HepG2 (cell line): Measurements from ENCODE around the gene RAB8A. TPM values are rescaled to one million over a fixed set of nuclear protein-coding genes. Genes with fewer than 3 reads are reported as not detected.

ENCODE experiments used
- ATAC-seq: fragments of 200-7000 bp; cut with Tn5 transposase; 3 replicates; pipeline ENCODE4 v1.9.1; 2020; ENCODE audit warnings: mild to moderate bottlenecking, moderate library complexity
- BruUV-seq: library from RNA; stranded (reverse); fragments of 400-500 nt; replicated peaks from 2 replicates; lab custom pipeline; 2021; lab: Mats Ljungman, UMichigan
- CTCF ChIA-PET: fragments of 300-600 bp; formaldehyde crosslinking; extraction: SDS; loops from one replicate; lab custom pipeline; 2021; ENCODE audit warnings: low total read pairs, inconsistent platforms, low intra/inter-chr PET ratio; lab: Yijun Ruan, JAX
- POLR2A ChIA-PET: fragments of 350-600 bp; sonication (Branson Sonifier 250); formaldehyde crosslinking; loops from one replicate; lab custom pipeline; 2020; ENCODE audit warnings: antibody characterized with exemption, inconsistent platforms; lab: Yijun Ruan, JAX
- DNase-seq: peaks from one replicate; pipeline ENCODE4 v3.0.0-alpha.2; 2015; ENCODE audit warnings: low spot score
- FAIRE-seq: peaks from 3 replicates; lab custom pipeline; 2011; peaks lifted over from hg19 to GRCh38; lab: Jason Lieb, UNC
- H2AFZ ChIP-seq: one replicate; pipeline ENCODE4 v1.6.1; 2011; ENCODE audit warnings: low read length, inconsistent platforms
- H3K27ac ChIP-seq: fragments of 300-600 bp; 3 replicates; pipeline ENCODE4 v1.8.0; 2011; ENCODE audit warnings: mixed run types, mild to moderate bottlenecking, mixed read lengths, low read length, inconsistent platforms; ENCODE audit not compliant: insufficient read depth; ENCODE audit errors: extremely low read length
- H3K27me3 ChIP-seq, 2 experiments: fragments of 200-600 bp in 1 of 2; 2 replicates in 1 of 2; 3 replicates in 1 of 2; pipeline versions ENCODE4 v1.6.0 to v1.8.0; 2011; ENCODE audit warnings: low read length in 2 of 2, mild to moderate bottlenecking in 2 of 2, moderate library complexity in 2 of 2, inconsistent platforms in 1 of 2; ENCODE audit not compliant: insufficient read depth in 2 of 2, control insufficient read depth in 1 of 2
- H3K36me3 ChIP-seq, 2 experiments: fragments of 200-600 bp in 1 of 2; replicated peaks in 1 of 2; 2 replicates in 1 of 2; 3 replicates in 1 of 2; pipeline versions ENCODE4 v1.5.1 to v1.8.0; 2011; ENCODE audit warnings: low read length in 2 of 2, inconsistent platforms in 1 of 2; ENCODE audit not compliant: insufficient read depth in 2 of 2, control insufficient read depth in 1 of 2
- H3K4me1 ChIP-seq: 2 replicates; pipeline ENCODE4 v1.5.1; 2012; ENCODE audit warnings: low read length, inconsistent platforms; ENCODE audit not compliant: insufficient read depth
- H3K4me2 ChIP-seq: 2 replicates; pipeline ENCODE4 v1.6.0; 2011; ENCODE audit warnings: low read depth, low read length, inconsistent platforms
- H3K4me3 ChIP-seq, 3 experiments: fragments of 200-600 bp in 1 of 3; sonication (generic), shearing (Covaris generic) in 1 of 3; replicated peaks in 1 of 3; 2 replicates each; pipeline ENCODE4 v1.5.1; 2011 to 2016; ENCODE audit warnings: low read length in 3 of 3, inconsistent platforms in 2 of 3, low read depth in 2 of 3, mild to moderate bottlenecking in 2 of 3, control low read depth in 1 of 3, mixed read lengths in 1 of 3; ENCODE audit not compliant: insufficient read depth in 1 of 3
- H3K79me2 ChIP-seq: one replicate; pipeline ENCODE4 v1.6.1; 2011; ENCODE audit warnings: low read length, inconsistent platforms; ENCODE audit not compliant: insufficient read depth
- H3K9ac ChIP-seq: 2 replicates; pipeline ENCODE4 v1.6.0; 2011; ENCODE audit warnings: mild to moderate bottlenecking, low read depth, low read length, inconsistent platforms; ENCODE audit not compliant: insufficient read depth
- H3K9me3 ChIP-seq: 2 replicates; pipeline ENCODE4 v1.5.1; 2012; ENCODE audit warnings: mild to moderate bottlenecking, low read length
- H4K20me1 ChIP-seq: 2 replicates; pipeline ENCODE4 v1.6.0; 2011; ENCODE audit warnings: inconsistent platforms, mild to moderate bottlenecking, low read length, moderate library complexity; ENCODE audit not compliant: insufficient read depth
- CREB1 ChIP-seq, 2 experiments: fragments of 450-650 bp in 1 of 2; IDR thresholded peaks; 2 replicates each; pipeline ENCODE4 v1.6.1; 2016 to 2017; ENCODE audit warnings: control low read depth in 1 of 2, mild to moderate bottlenecking in 1 of 2, missing compliant biosample characterization in 1 of 2, missing genetic modification characterization in 1 of 2
- EED ChIP-seq: sonication (generic); formaldehyde crosslinking; IDR thresholded peaks from 2 replicates; pipeline ENCODE4 v1.5.0; 2020; ENCODE audit warnings: mild to moderate bottlenecking, missing genetic modification reagents
- HNRNPL ChIP-seq: fragments of 200-400 bp; formaldehyde crosslinking; IDR thresholded peaks from 2 replicates; pipeline ENCODE4 v1.6.1; 2017; ENCODE audit warnings: mild to moderate bottlenecking, low read depth, low read length
- KDM1A ChIP-seq: IDR thresholded peaks from 2 replicates; pipeline ENCODE4 v1.6.1; 2016; ENCODE audit warnings: missing compliant biosample characterization
- PHF8 ChIP-seq: sonication (generic); formaldehyde crosslinking; IDR thresholded peaks from 2 replicates; pipeline ENCODE4 v1.5.0; 2020; ENCODE audit warnings: missing genetic modification reagents
- POLR2AphosphoS2 ChIP-seq: IDR thresholded peaks from 2 replicates; pipeline ENCODE4 v1.6.1; 2011; ENCODE audit warnings: low read depth, low read length, improper control_type of control experiment
- RBFOX2 ChIP-seq: fragments of 200-400 bp; formaldehyde crosslinking; IDR thresholded peaks from 2 replicates; pipeline ENCODE4 v1.6.1; 2017; ENCODE audit warnings: low read depth, mild to moderate bottlenecking, low read length
- STAG1 ChIP-seq: sonication (generic); formaldehyde crosslinking; IDR thresholded peaks from 2 replicates; pipeline ENCODE4 v1.4.0; 2020; ENCODE audit warnings: missing genetic modification reagents
- ZNF260 ChIP-seq: sonication (generic); formaldehyde crosslinking; IDR thresholded peaks from 2 replicates; pipeline ENCODE4 v1.4.0; 2020; ENCODE audit warnings: missing genetic modification reagents, low read depth, mild to moderate bottlenecking, borderline replicate concordance
- ZNF282 ChIP-seq: fragments of 450-650 bp; IDR thresholded peaks from 2 replicates; pipeline ENCODE4 v1.6.1; 2018; ENCODE audit not compliant: partially characterized antibody
- ZNF552 ChIP-seq: sonication (generic); formaldehyde crosslinking; IDR thresholded peaks from 2 replicates; pipeline ENCODE4 v1.9.0; 2022; ENCODE audit warnings: missing genetic modification reagents, mild to moderate bottlenecking, borderline replicate concordance
- ZNF660 ChIP-seq: sonication (generic); formaldehyde crosslinking; IDR thresholded peaks from 2 replicates; pipeline ENCODE4 v1.5.1; 2020; ENCODE audit warnings: mild to moderate bottlenecking, low read depth, missing genetic modification reagents, borderline replicate concordance
- ZNF687 ChIP-seq: sonication (generic); formaldehyde crosslinking; IDR thresholded peaks from 2 replicates; pipeline ENCODE4 v1.5.1; 2020; ENCODE audit warnings: mild to moderate bottlenecking, missing genetic modification reagents, moderate library complexity
- WGBS: methylation state at CpG from one replicate; pipeline ENCODE4 v1.1.6; 2017; ENCODE audit warnings: low lambda C conversion rate; 5-methylcytosine and 5-hydroxymethylcytosine counted together
- in situ Hi-C: cut with HindIII; loops from 2 replicates; pipeline ENCODE4 v1.10.0; 2017; ENCODE audit warnings: low pct_unique_long_range_greater_than_20kb; ENCODE audit not compliant: extremely low pct_ligation_motif_present
- intact Hi-C: fragments of 100-400 bp; cut with micrococcal nuclease; formaldehyde crosslinking; loops from one replicate; pipeline ENCODE4 v1.10.0; 2022; ENCODE audit not compliant: unreplicated experiment
- polyA plus RNA-seq, 8 experiments: library from polyadenylated mRNA; depleted of rRNA in 3 of 8; stranded (reverse) in 7 of 8; unstranded in 1 of 8; fragments of >200 nt; fragmentation: Illumina TruSeq in 4 of 8; extraction: Trizol in 4 of 8; gene quantifications; 2 replicates each; pipeline versions ENCODE4 v1.2.1 to v1.2.3, GENCODE V29; 2011 to 2016; ENCODE audit warnings: low read depth in 4 of 8, missing spikeins in 1 of 8, mixed read lengths in 1 of 8; ENCODE audit not compliant: insufficient read depth in 1 of 8
- total RNA-seq, 5 experiments: library from RNA; depleted of rRNA; stranded (reverse); fragments of >200 nt; fragmentation: Illumina TruSeq; extraction: Trizol; gene quantifications; 2 replicates each; pipeline ENCODE4 v1.2.3, GENCODE V29; 2016; ENCODE audit warnings: low read depth in 1 of 5
- TF ChIP-seq, protein P1 (sequence below): sonication (generic); formaldehyde crosslinking; IDR thresholded peaks from 2 replicates; pipeline ENCODE4 v1.5.0; 2020; ENCODE audit warnings: mild to moderate bottlenecking, missing genetic modification reagents, moderate library complexity

The RAB8A gene
- total and polyA plus RNA-seq, 2 of the 13 experiments (the other 11 are each of a cell fraction or from before 2014, with no cell fraction given) = 36.7 to 45.0 TPM

DNA sequence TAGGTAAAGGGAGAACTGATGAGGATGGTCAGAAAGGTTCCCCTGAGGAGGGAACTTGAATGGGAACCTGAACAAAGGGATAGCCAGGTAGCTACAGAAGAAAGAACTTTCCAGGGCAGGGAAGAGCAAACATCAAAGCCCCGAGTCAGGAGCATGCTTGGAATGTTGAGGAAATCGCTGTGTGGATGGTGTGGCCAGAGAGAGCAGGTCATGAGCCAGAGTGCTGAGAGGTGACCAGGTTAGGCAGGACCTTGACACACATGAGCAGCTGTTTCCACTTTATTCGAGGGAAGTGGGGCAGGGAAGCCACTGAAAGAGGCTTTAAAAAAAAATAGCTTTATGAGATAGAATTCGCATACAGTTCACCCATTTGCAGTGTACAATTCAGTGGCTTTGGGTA, 4.4 kb downstream of the RAB8A start (continued):
- TF ChIP-seq ZNF660 (no peak), ZNF260 (no peak), EED (CRISPR knock-in tag) (no peak), PHF8 (no peak), ZNF282 (no peak), POLR2AphosphoS2 (no peak)
- TF ChIP-seq, all 625 proteins: peak for 17

- ChIA-PET POLR2A (no interaction called here), CTCF (no interaction called here)
- no peak overlapping the region for H3K4me2 ChIP-seq
- BruUV-seq = no TSS peak
- H3K9me3 ChIP-seq = no peaks in the 10 kb centered on the region
- no peak overlapping the region for H3K9ac ChIP-seq
- H3K4me1 ChIP-seq = peaks cover 46% of the 10 kb centered on the region
- peak; percentile 56 for ATAC-seq
- H3K4me3 ChIP-seq = no peak overlapping the region
- H3K36me3 ChIP-seq = peaks cover 18 to 40% of the 10 kb centered on the region in 2 experiments; a peak in 4 of 5 replicates
- no peak for TF ChIP-seq ZNF552 (CRISPR knock-in tag)
- TF ChIP-seq HNRNPL = 0 out of 2 replicates have a peak, but pooled peaks have one; percentile 51
- peak; percentile 16; the same call in 1 of the 2 replicates for TF ChIP-seq ZNF687 (CRISPR knock-in tag)
- TF ChIP-seq KDM1A (CRISPR knock-in tag) = no peak
- TF ChIP-seq, protein P1, sequence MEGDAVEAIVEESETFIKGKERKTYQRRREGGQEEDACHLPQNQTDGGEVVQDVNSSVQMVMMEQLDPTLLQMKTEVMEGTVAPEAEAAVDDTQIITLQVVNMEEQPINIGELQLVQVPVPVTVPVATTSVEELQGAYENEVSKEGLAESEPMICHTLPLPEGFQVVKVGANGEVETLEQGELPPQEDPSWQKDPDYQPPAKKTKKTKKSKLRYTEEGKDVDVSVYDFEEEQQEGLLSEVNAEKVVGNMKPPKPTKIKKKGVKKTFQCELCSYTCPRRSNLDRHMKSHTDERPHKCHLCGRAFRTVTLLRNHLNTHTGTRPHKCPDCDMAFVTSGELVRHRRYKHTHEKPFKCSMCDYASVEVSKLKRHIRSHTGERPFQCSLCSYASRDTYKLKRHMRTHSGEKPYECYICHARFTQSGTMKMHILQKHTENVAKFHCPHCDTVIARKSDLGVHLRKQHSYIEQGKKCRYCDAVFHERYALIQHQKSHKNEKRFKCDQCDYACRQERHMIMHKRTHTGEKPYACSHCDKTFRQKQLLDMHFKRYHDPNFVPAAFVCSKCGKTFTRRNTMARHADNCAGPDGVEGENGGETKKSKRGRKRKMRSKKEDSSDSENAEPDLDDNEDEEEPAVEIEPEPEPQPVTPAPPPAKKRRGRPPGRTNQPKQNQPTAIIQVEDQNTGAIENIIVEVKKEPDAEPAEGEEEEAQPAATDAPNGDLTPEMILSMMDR (CRISPR knock-in tag) = peak; percentile 45
- TF ChIP-seq RBFOX2 = 0 out of 2 replicates have a peak, but pooled peaks have one; percentile 24
- peak; percentile 20; the same call in 1 of the 2 replicates for TF ChIP-seq STAG1 (CRISPR knock-in tag)
- TF ChIP-seq CREB1 (IDR thresholded peaks at IDR 0.05) = no peak
- TF ChIP-seq CREB1 (CRISPR knock-in tag; IDR thresholded peaks at IDR 0.05) = no peak
- no peak overlapping the region for H3K27ac ChIP-seq
- no peak for DNase-seq
- 93% methylated on average over 11 of the region's 11 CpGs for WGBS
- FAIRE-seq = no peak
- H4K20me1 ChIP-seq = peaks cover 7% of the 10 kb centered on the region; the same call in 1 of the 2 replicates
- in situ Hi-C loops (no loop called here), intact Hi-C loops (no loop called here)
- H2AFZ ChIP-seq = no peak overlapping the region
- H3K79me2 ChIP-seq = peaks cover 31% of the 10 kb centered on the region
- H3K27me3 ChIP-seq = no peaks in the 10 kb centered on the region
Measured at GRCh38 chr19:16117594-16118033, 5.9 kb downstream of the RAB8A start.
